A204.1 (cell line): ENCODE data around the gene FAM133A.

Experiments used
- FAIRE-seq: peaks from 2 replicates; lab custom pipeline; 2012; peaks lifted over from hg19 to GRCh38; lab: Jason Lieb, UNC

The FAM133A gene

GRCh38 chrX:93673869-93674271, at the start of gene FAM133A:
Gene FAM133A (plus strand): TSS chrX:93674206. CDS start chrX:93709420, 35,214 bp downstream.
- no peak for FAIRE-seq

GRCh38 chrX:93637591-93637990, 36.4 kb upstream of the FAM133A start:
- FAIRE-seq = no peak

GRCh38 chrX:93649381-93649780, 24.6 kb upstream of the FAM133A start:
- FAIRE-seq = no peak

DNA sequence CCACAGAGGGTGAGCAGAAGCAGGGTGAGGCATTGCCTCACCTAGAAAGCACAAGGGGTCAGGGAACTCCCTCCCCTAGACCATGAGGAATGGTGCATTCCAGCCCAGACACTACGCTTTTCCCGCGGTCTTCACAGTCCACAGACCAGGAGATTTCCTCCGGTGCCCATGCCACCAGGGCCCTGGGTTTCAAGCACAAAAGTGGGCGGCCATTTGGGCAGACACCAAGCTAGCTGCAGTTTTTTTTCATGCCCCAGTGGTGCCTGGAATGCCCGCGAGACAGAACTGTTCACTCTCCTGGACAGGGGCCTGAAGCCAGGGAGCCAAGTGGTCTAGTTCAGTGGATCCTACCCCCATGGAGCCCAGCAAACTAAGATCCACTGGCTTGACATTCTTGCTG, 13.4 kb upstream of the FAM133A start:
- FAIRE-seq = no peak

- FAIRE-seq = no peak
These were observed 744 bp upstream of the FAM133A start, which contains the start of gene NAP1L3 for GRCh38 chrX:93673056-93673868. Gene NAP1L3 (minus strand): TSS chrX:93673578. CDS start chrX:93673304, 274 bp downstream.

DNA sequence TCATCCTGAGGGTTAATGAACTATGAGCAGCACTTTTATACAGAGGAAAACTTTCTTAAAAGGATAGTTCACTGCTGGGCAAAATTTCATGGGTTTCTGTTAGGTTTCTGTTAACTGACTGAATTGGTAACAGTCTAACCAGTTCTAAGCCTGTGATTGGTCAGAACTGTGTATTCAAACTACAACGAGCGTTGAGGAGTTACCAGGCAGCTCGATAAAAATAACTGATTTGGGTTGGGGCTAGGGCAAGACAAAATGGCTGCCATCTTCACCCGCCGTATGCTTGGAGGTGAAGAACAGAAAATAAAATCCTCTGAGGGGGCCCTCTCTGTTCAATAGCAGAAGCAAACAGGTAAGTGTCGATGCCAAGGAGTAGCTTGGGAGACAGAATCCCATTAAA, 22.0 kb downstream of the FAM133A start:
- FAIRE-seq = no peak

- FAIRE-seq = no peak
These were observed 29.7 kb downstream of the FAM133A start for GRCh38 chrX:93703701-93704100.

GRCh38 chrX:93711076-93711475, 37.1 kb downstream of the FAM133A start:
- FAIRE-seq = no peak

DNA sequence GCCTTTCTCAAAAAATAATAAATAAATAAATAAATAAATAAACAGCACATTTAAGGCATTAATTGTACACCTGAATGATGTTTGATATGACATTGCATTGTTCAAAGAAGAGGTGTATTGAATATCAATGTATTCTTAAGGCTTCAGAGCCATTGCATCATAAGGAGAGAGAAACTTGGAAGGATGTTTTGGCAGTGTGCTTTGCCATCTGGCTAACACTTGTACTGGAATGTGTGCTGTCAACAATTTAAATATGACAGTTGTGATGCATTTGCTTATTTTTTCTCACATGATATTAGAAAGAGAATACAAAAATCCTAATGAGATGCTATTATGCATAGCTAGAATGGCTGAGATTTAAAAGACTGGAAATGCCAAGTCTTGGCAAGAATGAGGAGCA, 67.8 kb downstream of the FAM133A start:
- no peak for FAIRE-seq

DNA sequence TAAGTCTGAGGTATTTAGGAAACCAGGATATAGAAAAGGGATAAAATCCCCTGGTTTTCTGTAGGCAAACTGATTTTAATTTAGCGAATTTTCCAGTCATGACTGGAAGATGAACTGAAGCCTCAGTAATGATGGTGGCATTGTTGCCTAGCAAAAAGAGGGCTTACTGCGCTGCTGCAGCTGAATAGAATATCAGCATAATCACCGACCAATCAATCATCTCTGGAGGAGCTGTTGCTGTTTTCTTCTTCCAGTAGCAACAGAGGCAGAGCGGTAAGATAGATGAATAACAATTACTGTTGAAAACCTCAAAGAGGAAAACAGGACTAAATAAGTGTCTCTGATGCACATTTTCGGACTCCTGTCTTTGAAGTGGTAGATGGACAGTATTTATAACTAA, 86.2 kb downstream of the FAM133A start:
- no peak for FAIRE-seq
